ENCODE data around the gene FTSJ1. TPM values are rescaled to one million over a fixed set of nuclear protein-coding genes. Genes with fewer than 3 reads are reported as not detected.
A peak's percentile ranks its signal among the peaks of the same experiment; 100 is the strongest.

The FTSJ1 gene
- total and polyA plus RNA-seq, 7 donors = 14.5 to 48.4 (median 26.7) TPM

GRCh38 chrX:48466696-48467095, 9.3 kb upstream of the FTSJ1 start:
- DNase-seq = no peak
- Histone ChIP-seq H3K36me3 (ENCODE audit: insufficient read depth in 1 of 2, low read depth in 1 of 2) (no peaks in the 10 kb centered on the region), H3K4me3 (no peak overlapping the region), H3K27me3 (ENCODE audit: insufficient read depth in 3 of 3, low read length in 2 of 3) (peaks cover 0 to 16% (median 0%) of the 10 kb centered on the region in 3 donors), H3K4me1 (no peaks in the 10 kb centered on the region), H3K27ac (no peak overlapping the region), H3K9me3 (no peaks in the 10 kb centered on the region)
- ATAC-seq = no peak
- no peak for TF ChIP-seq CTCF (IDR thresholded peaks at IDR 0.05)
- WGBS, 3 donors = 83 to 99% (median 92%) methylated on average over 7 to 10 of the region's 10 CpGs
- intact Hi-C loops (cut with DNase I) = no loop called here

GRCh38 chrX:48467281-48467761, 8.7 kb upstream of the FTSJ1 start:
- H3K36me3 ChIP-seq (ENCODE audit: insufficient read depth in 1 of 2, low read depth in 1 of 2) = no peaks in the 10 kb centered on the region
- H3K27ac ChIP-seq = no peak overlapping the region
- H3K27me3 ChIP-seq (ENCODE audit: insufficient read depth in 3 of 3, low read length in 2 of 3) = peaks cover 0 to 16% (median 0%) of the 10 kb centered on the region in 3 donors
- intact Hi-C loops (cut with DNase I) = no loop called here
- DNase-seq (no peak), ATAC-seq (no peak)
- no peak for TF ChIP-seq CTCF (IDR thresholded peaks at IDR 0.05)
- H3K4me1 ChIP-seq = no peaks in the 10 kb centered on the region
- 26 to 50% (median 38%) methylated on average over 6 to 10 of the region's 10 CpGs for WGBS, 3 donors
- H3K9me3 ChIP-seq = no peaks in the 10 kb centered on the region
- H3K4me3 ChIP-seq = no peak overlapping the region

- ATAC-seq = no peak
These were observed 7.7 kb upstream of the FTSJ1 start for GRCh38 chrX:48468247-48468671.

GRCh38 chrX:48468693-48469691, 7.0 kb upstream of the FTSJ1 start:
- DNase-seq (no peak), ATAC-seq (no peak)
- WGBS, 3 donors = 42 to 66% (median 58%) methylated on average over 21 to 23 of the region's 23 CpGs
- Histone ChIP-seq H3K4me3 (peak overlapping the region; percentile 15), H3K9me3 (no peaks in the 10 kb centered on the region), H3K4me1 (no peaks in the 10 kb centered on the region), H3K36me3 (ENCODE audit: insufficient read depth in 1 of 2, low read depth in 1 of 2) (no peaks in the 10 kb centered on the region), H3K27ac (no peak overlapping the region), H3K27me3 (ENCODE audit: insufficient read depth in 3 of 3, low read length in 2 of 3) (peaks cover 0 to 16% (median 0%) of the 10 kb centered on the region in 3 donors)
- TF ChIP-seq CTCF (IDR thresholded peaks at IDR 0.05) = no peak
- intact Hi-C loops (cut with DNase I) = no loop called here

More at GRCh38 chrX:48468247-48468671, 7.7 kb upstream of the FTSJ1 start:
- Histone ChIP-seq H3K4me3 (peak overlapping the region; percentile 5), H3K27me3 (ENCODE audit: insufficient read depth in 3 of 3, low read length in 2 of 3) (peaks cover 0 to 16% (median 0%) of the 10 kb centered on the region in 3 donors), H3K4me1 (no peaks in the 10 kb centered on the region), H3K9me3 (no peaks in the 10 kb centered on the region), H3K27ac (no peak overlapping the region), H3K36me3 (ENCODE audit: insufficient read depth in 1 of 2, low read depth in 1 of 2) (no peaks in the 10 kb centered on the region)
- no peak for DNase-seq
- intact Hi-C loops (cut with DNase I) = no loop called here
- 10 to 36% (median 16%) methylated on average over 7 to 18 of the region's 18 CpGs for WGBS, 3 donors
- no peak for TF ChIP-seq CTCF (IDR thresholded peaks at IDR 0.05)
